Erythroblast (primary cell): Measurements from ENCODE around the gene CABP1.

ENCODE experiments used
- DNase-seq, 2 experiments: peaks; one replicate each; lab custom pipeline; 2025; lab: John Stamatoyannopoulos, UW
- GATA1 ChIP-seq: IDR thresholded peaks from 2 replicates; pipeline ENCODE4 v1.6.1; 2011; ENCODE audit warnings: low read depth, mild to moderate bottlenecking, control low read depth, low read length, moderate library complexity
- POLR2A ChIP-seq: IDR thresholded peaks from 2 replicates; pipeline ENCODE4 v1.6.1; 2011; ENCODE audit warnings: mild to moderate bottlenecking, low read length

Gene CABP1

DNA sequence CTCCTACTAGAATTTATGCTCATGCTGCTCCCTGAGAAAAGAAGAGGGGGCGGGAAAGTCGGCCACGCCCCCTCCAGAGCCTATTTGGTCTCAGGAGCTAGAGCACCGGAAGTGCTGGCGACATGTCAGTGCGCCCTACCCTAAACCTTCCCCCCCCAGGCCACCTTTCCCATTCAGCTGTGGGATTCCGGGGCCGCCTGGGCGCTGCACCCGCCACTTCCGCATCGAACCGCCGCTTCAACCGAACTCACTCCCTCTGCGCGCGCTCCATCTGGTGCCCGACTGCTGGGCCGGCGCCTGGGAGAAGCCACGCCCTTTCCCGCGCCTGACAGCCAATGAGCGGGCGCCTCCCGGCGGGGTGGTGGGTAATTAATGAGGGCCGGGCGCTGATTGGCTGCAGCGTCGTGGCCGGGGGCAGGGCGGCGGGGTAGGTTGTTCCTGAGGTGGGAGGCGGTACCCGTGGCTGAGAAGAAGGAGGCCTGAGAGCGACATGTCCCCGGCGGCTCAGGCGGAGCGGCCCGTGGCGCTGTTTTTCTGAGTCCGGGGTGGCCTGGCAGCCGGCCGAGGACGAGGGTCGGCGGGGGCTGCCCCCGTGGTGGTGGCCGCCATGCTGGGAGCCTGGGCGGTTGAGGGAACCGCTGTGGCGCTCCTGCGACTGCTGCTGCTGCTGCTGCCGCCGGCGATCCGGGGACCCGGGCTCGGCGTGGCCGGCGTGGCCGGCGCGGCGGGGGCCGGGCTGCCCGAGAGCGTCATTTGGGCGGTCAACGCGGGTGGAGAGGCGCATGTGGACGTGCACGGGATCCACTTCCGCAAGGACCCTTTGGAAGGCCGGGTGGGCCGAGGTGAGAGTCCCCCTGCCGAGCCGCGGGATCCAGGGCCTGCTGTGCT lies 46.5 kb downstream of the CABP1 start, which contains the start of gene MLEC:
Gene MLEC (plus strand): TSS at position 460 of the 888 bp plus-strand sequence. CDS start 148 bp downstream, at position 608.
- peak; percentile 57 for TF ChIP-seq POLR2A
- no peak for TF ChIP-seq GATA1
- DNase-seq: peak; percentile 98 to 99

DNA sequence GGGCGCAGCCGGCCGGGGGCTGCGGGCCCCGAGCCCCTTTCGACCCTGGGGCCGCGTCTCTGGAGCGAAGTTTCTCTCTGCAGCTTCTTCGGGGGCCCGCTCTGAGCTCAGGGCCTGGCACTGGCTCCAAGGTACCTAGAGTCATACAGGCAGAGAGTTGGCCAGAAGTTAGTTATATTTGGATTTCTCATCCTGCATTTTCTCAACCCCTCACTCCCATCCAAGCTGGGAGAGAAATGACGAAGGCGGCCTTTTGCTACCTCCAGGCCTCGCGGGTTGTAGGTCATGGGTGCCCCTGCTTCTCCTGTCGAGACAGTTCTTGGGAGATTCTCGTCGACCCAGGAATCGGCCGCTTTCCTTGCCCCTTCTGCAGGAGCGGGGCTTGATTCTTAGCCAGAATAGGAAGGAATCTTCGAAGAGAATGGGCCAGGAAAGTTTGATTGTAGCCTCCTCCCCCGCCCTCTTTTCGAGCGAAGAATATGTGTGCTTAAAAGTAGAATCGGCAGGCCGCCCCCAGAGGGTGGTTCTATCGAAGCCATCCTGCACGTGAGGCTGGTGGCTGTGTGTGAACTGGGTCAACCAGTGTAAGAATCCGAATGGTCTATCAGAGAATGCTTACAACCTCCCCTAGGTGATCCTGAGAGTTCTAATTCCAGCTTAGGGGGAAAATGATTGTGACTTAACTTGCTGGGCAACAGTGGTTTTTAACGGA lies 47.3 kb downstream of the CABP1 start:
- TF ChIP-seq GATA1: no peak
- no peak for TF ChIP-seq POLR2A
- peak; percentile 58 to 64 for DNase-seq

DNA sequence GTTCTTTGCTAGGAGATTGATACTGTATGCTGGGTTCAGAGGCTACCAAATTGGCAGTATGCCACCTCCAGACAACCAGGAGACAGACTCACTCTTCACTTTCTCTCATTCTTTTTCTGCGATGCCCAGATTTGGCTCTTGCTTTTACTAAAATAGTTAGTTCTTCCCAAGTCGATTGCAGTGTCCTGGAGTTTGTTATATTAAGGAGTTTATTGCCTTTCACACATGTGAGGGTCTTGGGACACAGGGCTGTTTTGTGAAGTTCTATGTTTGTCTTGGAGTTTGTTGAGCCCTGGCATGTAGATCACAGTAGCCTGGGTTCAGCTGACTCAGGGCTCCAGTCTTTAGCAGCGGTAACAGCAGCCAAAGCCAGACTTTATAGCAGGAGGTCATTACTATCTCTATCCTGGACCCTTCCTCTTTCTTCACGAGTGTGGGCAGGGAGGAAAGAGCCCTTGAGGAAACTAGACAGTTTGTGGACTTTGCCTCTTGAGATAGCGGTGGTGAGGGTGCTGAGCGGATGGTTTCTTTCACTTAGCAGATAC lies 48.2 kb downstream of the CABP1 start:
- no peak for TF ChIP-seq GATA1
- TF ChIP-seq POLR2A: no peak
- peak; percentile 55 to 65 for DNase-seq

DNA sequence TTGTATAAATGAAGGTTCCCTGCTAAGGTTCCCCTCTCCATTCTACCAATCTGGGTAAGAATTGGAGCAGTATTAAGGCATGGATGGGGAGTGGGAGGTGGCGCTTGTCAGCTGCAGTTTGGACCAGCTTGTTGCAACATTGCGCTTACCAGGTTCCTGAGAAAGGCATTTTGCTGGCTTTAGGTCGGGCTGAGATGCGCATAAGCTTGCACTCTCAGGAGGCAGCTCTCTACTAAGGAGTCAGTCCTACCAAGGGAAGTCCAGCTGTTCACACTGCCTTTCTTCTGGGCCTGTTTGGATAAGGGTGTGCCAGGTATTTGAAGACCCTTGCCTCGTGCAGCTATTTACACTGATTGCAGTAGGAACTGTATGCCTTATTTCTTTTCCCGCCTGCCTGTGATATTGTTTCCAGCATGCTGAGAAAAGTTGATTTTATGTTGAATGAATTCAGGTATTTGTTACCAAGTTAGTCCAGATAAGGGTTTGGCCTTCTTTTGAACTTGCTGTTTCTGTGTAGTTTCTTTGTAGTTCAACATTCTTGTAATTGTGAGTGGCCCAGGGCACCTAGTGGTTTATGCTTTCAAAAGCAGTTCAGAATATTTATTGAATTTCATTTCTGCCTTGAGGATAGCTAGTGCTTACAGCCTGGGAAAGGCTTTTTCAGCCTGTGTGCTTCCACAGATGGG lies 49.1 kb downstream of the CABP1 start:
- no peak for DNase-seq
- TF ChIP-seq GATA1: no peak
- TF ChIP-seq POLR2A: no peak

DNA sequence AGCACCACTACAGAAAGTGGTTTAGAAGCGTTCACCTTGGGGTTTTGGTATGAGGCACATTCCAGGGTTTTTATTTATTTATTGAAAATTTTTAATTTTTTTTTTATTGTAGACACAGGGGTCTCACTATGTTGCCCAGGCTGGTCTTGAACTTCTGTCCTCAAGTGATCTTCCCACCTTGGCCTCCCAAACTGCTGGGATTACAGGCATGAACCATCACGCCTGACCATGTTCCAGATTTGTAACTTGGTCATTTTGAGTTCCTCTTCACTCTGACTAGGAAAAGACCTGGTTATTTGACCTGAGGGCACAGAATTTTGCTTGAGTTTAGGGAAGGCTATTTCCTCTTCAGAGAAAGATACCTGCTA lies 49.6 kb downstream of the CABP1 start:
- no peak for TF ChIP-seq POLR2A
- no peak for TF ChIP-seq GATA1

DNA sequence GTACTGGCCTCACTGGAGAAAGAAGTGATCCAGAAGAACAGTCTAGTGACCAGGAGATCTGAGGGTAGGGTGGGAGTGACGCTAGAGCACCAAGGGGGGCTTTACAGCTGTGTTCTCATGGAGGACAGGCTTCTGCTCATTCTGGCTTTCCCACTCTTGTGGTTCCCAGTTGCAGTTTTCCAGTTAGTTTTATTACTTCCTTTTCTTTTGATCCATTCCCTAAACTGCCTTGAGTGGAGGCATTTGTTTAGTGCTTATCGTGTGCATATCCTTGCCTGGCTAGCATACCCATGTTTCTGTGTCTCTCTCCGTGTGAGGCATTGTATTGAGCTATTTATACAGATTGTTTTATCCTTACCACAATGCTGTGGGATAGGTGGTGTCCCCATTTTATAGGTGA lies 50.6 kb downstream of the CABP1 start:
- DNase-seq: no peak
- no peak for TF ChIP-seq GATA1
- no peak for TF ChIP-seq POLR2A

More for the DNA sequence above, 49.6 kb downstream of the CABP1 start:
- no peak for DNase-seq

DNA sequence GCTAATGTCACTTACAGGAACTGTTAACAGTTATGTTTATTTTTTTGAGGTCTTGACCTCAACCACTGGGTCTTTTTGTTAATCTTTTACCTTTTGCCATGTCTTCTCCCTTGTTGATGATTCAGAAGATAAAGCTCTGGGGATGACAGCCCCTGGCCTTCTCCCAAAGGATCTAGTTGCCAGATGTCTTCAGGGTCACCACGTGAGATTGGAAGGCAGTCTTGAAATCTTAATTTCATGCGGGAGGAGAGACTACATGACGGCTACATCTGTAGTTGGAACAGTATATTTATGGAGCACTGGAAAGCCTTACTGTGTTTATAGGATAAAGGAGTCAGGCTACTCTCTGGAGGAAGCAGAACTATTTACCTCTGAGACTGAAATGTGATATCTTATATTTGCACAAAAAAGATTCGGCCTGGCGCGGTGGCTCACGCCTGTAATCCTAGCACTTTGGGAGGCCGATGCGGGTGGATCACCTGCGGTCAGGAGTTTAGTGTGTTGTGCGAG lies 52.2 kb downstream of the CABP1 start:
- TF ChIP-seq GATA1: no peak
- no peak for TF ChIP-seq POLR2A
- DNase-seq: no peak

DNA sequence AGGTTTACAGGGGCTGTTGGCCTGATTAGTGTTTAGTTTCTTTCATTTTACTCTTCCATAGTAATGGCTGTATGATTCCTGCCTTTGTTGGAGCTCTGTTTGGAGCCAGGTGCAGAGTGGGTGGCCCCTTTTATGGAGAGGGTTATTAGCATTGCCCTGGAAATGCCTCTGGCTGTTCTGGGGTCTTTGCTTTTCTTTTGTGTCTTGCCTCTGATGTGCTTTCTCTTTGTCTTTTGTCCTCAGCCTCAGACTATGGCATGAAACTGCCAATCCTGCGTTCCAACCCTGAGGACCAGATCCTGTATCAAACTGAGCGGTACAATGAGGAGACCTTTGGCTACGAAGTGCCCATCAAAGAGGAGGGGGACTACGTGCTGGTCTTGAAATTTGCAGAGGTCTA lies 53.4 kb downstream of the CABP1 start:
- no peak for DNase-seq
- TF ChIP-seq GATA1 (no peak), POLR2A (no peak)

DNA sequence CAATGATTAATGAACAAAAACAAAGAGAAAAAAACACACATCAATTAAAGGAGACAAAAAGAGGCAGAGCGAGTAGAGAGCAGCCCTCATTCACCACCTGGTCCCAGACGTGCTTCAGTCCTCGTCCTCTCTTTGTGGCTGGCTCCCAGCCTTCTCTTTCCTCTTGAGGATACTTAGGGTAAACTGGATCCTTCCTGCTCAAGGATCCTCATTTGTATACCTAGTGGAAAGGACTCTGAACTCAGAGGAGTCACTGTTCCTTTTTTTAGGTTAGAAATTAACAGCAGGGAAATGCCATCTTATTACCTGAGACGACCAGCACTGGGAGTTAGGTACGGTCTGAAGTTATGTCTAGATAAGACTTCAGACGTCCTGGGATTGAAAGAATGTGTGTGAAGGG lies 56.2 kb downstream of the CABP1 start:
- TF ChIP-seq GATA1 (no peak), POLR2A (no peak)
- DNase-seq: no peak

DNA sequence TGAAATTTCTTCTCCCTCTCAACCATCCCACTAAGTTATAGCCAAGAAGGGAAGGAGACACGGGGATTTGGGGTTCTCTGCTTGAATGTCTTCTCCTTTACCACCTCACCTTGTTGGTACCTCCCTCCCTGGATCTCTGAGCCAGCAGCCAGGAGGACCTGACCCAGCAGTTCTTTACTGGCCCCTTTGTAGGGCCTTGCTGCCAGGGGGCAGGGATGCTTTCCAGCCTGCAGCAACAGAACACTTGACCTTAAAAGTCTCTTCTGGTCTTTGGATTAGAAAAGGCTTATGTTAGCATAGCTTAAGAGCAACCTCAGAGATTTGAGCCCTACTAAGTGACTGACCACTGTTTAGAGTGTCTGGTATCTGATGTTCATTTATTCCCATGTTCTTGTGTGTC lies 56.9 kb downstream of the CABP1 start:
- TF ChIP-seq POLR2A (no peak), GATA1 (no peak)
- no peak for DNase-seq

DNA sequence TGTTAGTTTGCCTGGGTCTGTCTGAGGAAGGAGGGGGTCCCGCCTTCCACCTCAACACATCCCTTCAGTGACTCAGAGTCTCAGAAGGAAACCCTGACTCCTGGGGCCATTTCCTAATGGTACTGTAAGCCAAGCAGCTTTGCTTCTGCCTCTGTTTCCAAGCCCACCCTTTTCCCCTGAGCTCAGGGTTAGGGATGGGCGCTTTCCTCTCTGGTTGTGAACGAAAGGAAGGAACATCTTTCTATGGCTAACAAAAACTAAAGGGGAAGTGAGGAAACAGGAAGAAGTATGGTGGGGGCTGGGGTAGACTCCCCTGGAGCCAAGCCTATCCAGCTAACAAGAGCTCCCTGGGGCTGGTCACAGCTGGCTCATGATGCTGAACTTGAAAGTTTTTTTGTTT lies 58.2 kb downstream of the CABP1 start:
- DNase-seq: no peak
- TF ChIP-seq POLR2A (no peak), GATA1 (no peak)

DNA sequence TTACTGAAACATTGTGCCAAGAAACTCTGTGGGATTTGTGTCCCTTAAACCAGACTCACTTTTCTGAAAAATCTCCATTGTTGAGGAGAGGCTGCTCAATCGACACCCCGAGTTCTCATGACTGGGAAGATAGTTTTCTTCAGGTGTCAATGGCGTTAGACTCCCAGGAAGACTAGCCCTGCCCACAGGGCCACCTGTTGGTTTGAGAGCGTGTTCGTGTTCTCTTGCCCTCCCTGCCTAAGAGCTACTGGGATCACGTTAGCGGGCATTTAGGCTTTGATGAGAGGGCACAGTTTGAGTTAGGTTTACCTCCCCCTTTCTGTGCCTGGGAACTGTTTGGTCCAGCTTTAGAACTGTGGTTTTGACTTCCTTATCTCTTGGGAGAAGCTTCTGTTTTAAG lies 59.1 kb downstream of the CABP1 start:
- no peak for DNase-seq
- TF ChIP-seq GATA1 (no peak), POLR2A (no peak)

DNA sequence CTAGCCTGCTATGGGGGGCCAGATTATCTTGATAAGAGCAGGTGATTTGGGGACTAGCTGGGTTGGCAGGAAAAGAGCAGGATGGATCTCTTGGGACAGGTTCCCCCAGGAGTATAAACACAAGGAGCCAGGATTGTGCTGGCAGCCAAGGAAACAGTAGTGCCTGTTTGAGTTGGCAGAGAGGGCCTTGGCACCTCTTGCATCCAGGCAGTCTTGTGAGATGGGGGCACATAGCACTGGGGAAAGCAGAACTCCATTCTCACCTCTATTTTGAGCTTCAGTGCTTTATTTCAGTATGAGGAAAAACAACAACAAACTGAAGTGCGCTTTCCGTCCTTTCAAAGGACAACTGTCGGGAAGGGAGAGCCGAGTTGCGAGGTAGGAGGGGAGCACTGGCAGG lies 60.5 kb downstream of the CABP1 start:
- TF ChIP-seq GATA1 (no peak), POLR2A (no peak)
- no peak for DNase-seq
